DND-41 (cell line): ENCODE results near the gene CRTC3.
"Not testable (repeated sequence)": the region's sequence is repeated elsewhere in the genome, so short reads cannot be mapped to it uniquely, and the experiment has no call there.

Source experiments
- ATAC-seq: fragments of 200-7000 bp; cut with Tn5 transposase; 3 replicates; pipeline ENCODE4 v1.9.1; 2021; ENCODE audit warnings: low read depth; ENCODE audit not compliant: insufficient read depth
- DNase-seq: peaks from one replicate; pipeline ENCODE4 v3.0.0-alpha.2; 2020
- H2AFZ ChIP-seq: 2 replicates; pipeline ENCODE4 v1.6.0; 2012; ENCODE audit warnings: low read depth, low read length
- H3K27ac ChIP-seq: 2 replicates; pipeline ENCODE4 v1.5.1; 2012; ENCODE audit warnings: low read length, inconsistent platforms
- H3K27me3 ChIP-seq: fragments of 200-600 bp; sonication (generic); 2 replicates; pipeline ENCODE4 v1.6.0; 2012; ENCODE audit warnings: low read length, mild to moderate bottlenecking, inconsistent platforms; ENCODE audit not compliant: insufficient read depth, poor library complexity
- H3K36me3 ChIP-seq: 2 replicates; pipeline ENCODE4 v1.5.1; 2012; ENCODE audit warnings: low read length, inconsistent platforms; ENCODE audit not compliant: insufficient read depth
- H3K4me1 ChIP-seq: 2 replicates; pipeline ENCODE4 v1.5.1; 2012; ENCODE audit warnings: mild to moderate bottlenecking, low read length; ENCODE audit not compliant: insufficient read depth
- H3K4me2 ChIP-seq: 2 replicates; pipeline ENCODE4 v1.6.0; 2012; ENCODE audit warnings: mild to moderate bottlenecking, moderate library complexity, low read length, inconsistent platforms; ENCODE audit not compliant: insufficient read depth
- H3K4me3 ChIP-seq, 2 experiments: fragments of 200-600 bp in 1 of 2; shearing (Covaris generic) in 1 of 2; 2 replicates each; pipeline ENCODE4 v1.5.1; 2012 to 2016; ENCODE audit warnings: inconsistent platforms in 2 of 2, low read length in 2 of 2, mild to moderate bottlenecking in 2 of 2, low read depth in 1 of 2, moderate library complexity in 1 of 2
- H3K79me2 ChIP-seq: 2 replicates; pipeline ENCODE4 v1.6.0; 2012; ENCODE audit warnings: low read length, inconsistent platforms; ENCODE audit not compliant: insufficient read depth
- H3K9ac ChIP-seq: 2 replicates; pipeline ENCODE4 v1.6.0; 2012; ENCODE audit warnings: low read depth, mild to moderate bottlenecking, inconsistent platforms, low read length, moderate library complexity
- H3K9me3 ChIP-seq: 2 replicates; pipeline ENCODE4 v1.5.1; 2012; ENCODE audit warnings: low read length, moderate library complexity, mild to moderate bottlenecking, inconsistent platforms; ENCODE audit not compliant: insufficient read depth, severe bottlenecking
- H4K20me1 ChIP-seq: 2 replicates; pipeline ENCODE4 v1.6.0; 2012; ENCODE audit warnings: low read length; ENCODE audit not compliant: insufficient read depth
- EZH2 ChIP-seq: IDR thresholded peaks from 3 replicates; pipeline ENCODE4 v1.6.1; 2012; ENCODE audit warnings: borderline replicate concordance, low read depth, mild to moderate bottlenecking, moderate library complexity, low read length, inconsistent platforms; ENCODE audit not compliant: severe bottlenecking
- TF ChIP-seq, protein P1 (sequence below): IDR thresholded peaks from 2 replicates; pipeline ENCODE4 v1.5.1; 2012; ENCODE audit warnings: borderline replicate concordance, low read length, moderate library complexity, mild to moderate bottlenecking; ENCODE audit not compliant: poor library complexity, severe bottlenecking; ENCODE audit errors: extremely low read depth

CRTC3 gene

DNA sequence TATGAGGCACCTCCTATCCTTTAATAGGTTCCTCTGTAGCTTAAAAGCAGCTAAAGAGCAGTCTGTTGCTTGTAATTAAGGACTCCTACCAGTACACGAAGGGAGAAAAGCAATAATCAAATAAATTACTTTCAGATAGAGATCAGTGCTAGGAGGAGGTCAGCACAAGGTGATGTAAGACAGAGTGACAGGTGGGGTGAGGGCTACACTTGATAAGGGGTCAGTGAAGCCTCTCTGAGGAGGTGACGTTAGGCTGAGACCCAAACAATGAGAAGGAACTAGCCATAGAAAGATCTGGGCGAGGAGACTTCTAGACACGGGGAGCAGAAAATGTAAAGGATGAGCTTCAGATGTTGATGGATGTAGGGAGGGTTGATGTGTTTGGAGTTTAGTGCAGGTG is 129.8 kb downstream of the CRTC3 start:
- H3K4me3 ChIP-seq: no peak overlapping the region
- no peak overlapping the region for H2AFZ ChIP-seq
- TF ChIP-seq, protein P1, sequence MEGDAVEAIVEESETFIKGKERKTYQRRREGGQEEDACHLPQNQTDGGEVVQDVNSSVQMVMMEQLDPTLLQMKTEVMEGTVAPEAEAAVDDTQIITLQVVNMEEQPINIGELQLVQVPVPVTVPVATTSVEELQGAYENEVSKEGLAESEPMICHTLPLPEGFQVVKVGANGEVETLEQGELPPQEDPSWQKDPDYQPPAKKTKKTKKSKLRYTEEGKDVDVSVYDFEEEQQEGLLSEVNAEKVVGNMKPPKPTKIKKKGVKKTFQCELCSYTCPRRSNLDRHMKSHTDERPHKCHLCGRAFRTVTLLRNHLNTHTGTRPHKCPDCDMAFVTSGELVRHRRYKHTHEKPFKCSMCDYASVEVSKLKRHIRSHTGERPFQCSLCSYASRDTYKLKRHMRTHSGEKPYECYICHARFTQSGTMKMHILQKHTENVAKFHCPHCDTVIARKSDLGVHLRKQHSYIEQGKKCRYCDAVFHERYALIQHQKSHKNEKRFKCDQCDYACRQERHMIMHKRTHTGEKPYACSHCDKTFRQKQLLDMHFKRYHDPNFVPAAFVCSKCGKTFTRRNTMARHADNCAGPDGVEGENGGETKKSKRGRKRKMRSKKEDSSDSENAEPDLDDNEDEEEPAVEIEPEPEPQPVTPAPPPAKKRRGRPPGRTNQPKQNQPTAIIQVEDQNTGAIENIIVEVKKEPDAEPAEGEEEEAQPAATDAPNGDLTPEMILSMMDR: no peak
- TF ChIP-seq EZH2: no peak
- no peaks in the 10 kb centered on the region for H3K36me3 ChIP-seq
- DNase-seq (no peak), ATAC-seq (no peak)
- peaks cover 43% of the 10 kb centered on the region for H3K27me3 ChIP-seq
- H4K20me1 ChIP-seq: peaks cover 40% of the 10 kb centered on the region
- H3K9me3 ChIP-seq: no peaks in the 10 kb centered on the region
- no peak overlapping the region for H3K27ac ChIP-seq
- H3K4me1 ChIP-seq: peaks cover 43% of the 10 kb centered on the region
- H3K9ac ChIP-seq: no peak overlapping the region
- no peaks in the 10 kb centered on the region for H3K79me2 ChIP-seq
- no peak overlapping the region for H3K4me2 ChIP-seq

DNA sequence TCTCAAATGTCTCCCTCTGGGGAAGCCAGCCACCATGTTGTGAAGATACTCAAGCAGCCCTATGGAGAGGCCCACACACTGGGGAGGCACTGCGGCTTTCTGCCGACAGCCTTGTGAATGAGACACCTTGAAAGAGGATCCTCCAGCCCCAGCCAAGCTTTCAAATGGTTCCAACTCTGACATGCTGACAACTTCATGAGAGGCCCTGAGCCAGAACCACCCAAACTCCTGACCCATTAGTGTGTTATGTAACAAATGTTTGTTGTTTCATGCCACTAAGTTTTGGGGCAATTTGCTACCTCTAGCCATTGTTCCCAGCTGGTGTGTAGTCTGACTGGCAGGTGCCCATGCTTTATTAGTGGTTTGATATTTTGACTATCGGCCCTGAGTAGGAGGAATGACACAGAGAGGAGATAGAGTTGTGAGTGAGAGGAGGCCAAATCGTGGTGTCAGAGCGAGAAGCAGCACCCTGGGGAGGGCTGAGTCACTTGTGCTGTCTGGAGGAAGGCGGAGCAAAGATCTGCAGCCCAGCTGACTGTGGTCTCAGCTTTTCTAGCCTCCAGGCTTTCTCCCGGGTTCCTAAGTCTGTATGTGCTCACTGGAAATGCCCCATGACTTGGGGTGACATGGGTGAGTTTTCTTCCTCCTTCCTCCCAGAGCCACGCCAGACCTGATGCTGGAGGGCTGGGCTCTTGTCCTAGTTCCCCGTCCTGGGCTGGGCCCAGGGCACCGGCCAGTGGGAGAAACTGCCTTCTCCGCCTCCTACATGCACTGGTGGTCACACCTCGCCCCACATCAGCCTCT is 130.7 kb downstream of the CRTC3 start:
- H3K9me3 ChIP-seq: no peaks in the 10 kb centered on the region
- TF ChIP-seq EZH2: no peak
- TF ChIP-seq, protein P1: no peak
- H4K20me1 ChIP-seq: peaks cover 35% of the 10 kb centered on the region
- H3K27ac ChIP-seq: no peak overlapping the region
- DNase-seq: peak; percentile 67
- peaks cover 52% of the 10 kb centered on the region for H3K27me3 ChIP-seq
- H3K4me2 ChIP-seq: peak overlapping the region; percentile 49
- no peak overlapping the region; the same call in 1 of the 2 replicates for H3K9ac ChIP-seq
- H3K4me1 ChIP-seq: peaks cover 50% of the 10 kb centered on the region
- no peaks in the 10 kb centered on the region for H3K36me3 ChIP-seq
- 0 out of 4 replicates have a peak overlapping the region, but pooled peaks of 1 of the 2 experiments have one; percentile 22 for H3K4me3 ChIP-seq
- H2AFZ ChIP-seq: no peak overlapping the region
- peak; percentile 76 for ATAC-seq
- no peaks in the 10 kb centered on the region for H3K79me2 ChIP-seq

DNA sequence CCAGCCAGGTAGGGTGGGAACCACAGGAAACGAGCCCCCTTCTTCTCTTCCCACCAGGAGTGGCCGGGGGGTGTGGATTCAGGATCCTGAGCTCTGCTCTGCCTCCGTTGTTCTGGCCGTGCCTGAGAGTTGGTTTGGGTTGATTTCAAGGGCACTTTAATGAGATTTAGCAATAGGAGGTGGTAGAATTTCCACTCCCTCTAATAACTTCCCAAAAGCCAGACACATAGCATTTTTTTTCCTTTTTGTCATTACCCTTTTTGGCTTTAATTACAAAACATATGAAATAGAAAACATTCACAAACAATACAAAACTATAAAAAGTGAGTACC is 131.2 kb downstream of the CRTC3 start:
- H3K79me2 ChIP-seq, ATAC-seq, H2AFZ ChIP-seq, H3K36me3 ChIP-seq, H3K27ac ChIP-seq, DNase-seq, H3K9me3 ChIP-seq, H3K9ac ChIP-seq: not testable (repeated sequence)
- Histone ChIP-seq H3K4me2 (peak overlapping the region; percentile 49), H3K27me3 (peaks cover 57% of the 10 kb centered on the region), H3K4me1 (peaks cover 55% of the 10 kb centered on the region), H4K20me1 (peaks cover 35% of the 10 kb centered on the region), H3K4me3 (0 out of 4 replicates have a peak overlapping the region, but pooled peaks of 1 of the 2 experiments have one; percentile 22)

DNA sequence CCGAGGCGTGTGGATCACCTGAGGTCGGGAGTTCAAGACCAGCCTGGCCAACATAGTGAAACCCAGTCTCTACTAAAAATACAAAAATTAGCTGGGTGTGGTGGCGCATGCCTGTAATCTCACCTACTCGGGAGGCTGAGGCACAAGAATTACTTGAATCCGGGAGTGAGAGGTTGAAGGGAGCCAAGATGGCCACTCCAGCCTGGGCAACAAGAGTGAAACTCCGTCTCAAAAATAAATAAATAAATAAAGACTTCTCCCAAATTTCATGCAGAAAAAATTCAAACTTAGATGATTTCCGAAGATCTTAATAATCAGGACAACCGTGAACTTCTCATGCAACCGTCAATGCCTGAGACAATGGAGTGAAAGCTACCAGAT is 134.3 kb downstream of the CRTC3 start:
- not testable (repeated sequence) for H3K9me3 ChIP-seq, DNase-seq, H3K27ac ChIP-seq, H3K4me2 ChIP-seq, H3K79me2 ChIP-seq, H3K9ac ChIP-seq, ATAC-seq, H3K36me3 ChIP-seq, H2AFZ ChIP-seq, H3K4me3 ChIP-seq
- Histone ChIP-seq H3K27me3 (peaks cover 64% of the 10 kb centered on the region), H3K4me1 (peaks cover 37% of the 10 kb centered on the region), H4K20me1 (peaks cover 35% of the 10 kb centered on the region)
